ENCODE data around the gene CLIC1. TPM values are rescaled to one million over a fixed set of nuclear protein-coding genes. Genes with fewer than 3 reads are reported as not detected.
A peak's percentile ranks its signal among the peaks of the same experiment; 100 is the strongest.

Gene CLIC1
- total RNA-seq, 3 donors from 2014 or later = 266 to 325 (median 318) TPM

- peak within 1 kb of the TSS in 1 of 2 donors; percentile 33 for H3K27ac ChIP-seq
- no peaks in the 10 kb centered on the region for H3K9me3 ChIP-seq
- no peaks in the 10 kb centered on the region for H3K27me3 ChIP-seq
- no peak within 1 kb of the TSS for H3K4me3 ChIP-seq
- TF ChIP-seq, protein P1, sequence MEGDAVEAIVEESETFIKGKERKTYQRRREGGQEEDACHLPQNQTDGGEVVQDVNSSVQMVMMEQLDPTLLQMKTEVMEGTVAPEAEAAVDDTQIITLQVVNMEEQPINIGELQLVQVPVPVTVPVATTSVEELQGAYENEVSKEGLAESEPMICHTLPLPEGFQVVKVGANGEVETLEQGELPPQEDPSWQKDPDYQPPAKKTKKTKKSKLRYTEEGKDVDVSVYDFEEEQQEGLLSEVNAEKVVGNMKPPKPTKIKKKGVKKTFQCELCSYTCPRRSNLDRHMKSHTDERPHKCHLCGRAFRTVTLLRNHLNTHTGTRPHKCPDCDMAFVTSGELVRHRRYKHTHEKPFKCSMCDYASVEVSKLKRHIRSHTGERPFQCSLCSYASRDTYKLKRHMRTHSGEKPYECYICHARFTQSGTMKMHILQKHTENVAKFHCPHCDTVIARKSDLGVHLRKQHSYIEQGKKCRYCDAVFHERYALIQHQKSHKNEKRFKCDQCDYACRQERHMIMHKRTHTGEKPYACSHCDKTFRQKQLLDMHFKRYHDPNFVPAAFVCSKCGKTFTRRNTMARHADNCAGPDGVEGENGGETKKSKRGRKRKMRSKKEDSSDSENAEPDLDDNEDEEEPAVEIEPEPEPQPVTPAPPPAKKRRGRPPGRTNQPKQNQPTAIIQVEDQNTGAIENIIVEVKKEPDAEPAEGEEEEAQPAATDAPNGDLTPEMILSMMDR (IDR thresholded peaks at IDR 0.05) = no peak
- no peak for TF ChIP-seq POLR2AphosphoS5 (IDR thresholded peaks at IDR 0.05)
- TF ChIP-seq POLR2A (IDR thresholded peaks at IDR 0.05) = no peak
- DNase-seq (ENCODE audit: low spot score in 2 of 2) = no peak
- no peaks in the 10 kb centered on the region for H3K36me3 ChIP-seq
- intact Hi-C loops (cut with DNase I; ENCODE audit: low total_unique reads) = no loop called here
- peaks cover 3 to 6% of the 10 kb centered on the region in 2 donors for H3K4me1 ChIP-seq
These were observed 21.0 kb downstream of the CLIC1 start, which contains the start of gene LY6G6D for GRCh38 chr6:31715022-31715958. Gene LY6G6D, plus strand, starts transcription at chr6:31715348. Its CDS starts 8 bp downstream, at chr6:31715356.

DNA sequence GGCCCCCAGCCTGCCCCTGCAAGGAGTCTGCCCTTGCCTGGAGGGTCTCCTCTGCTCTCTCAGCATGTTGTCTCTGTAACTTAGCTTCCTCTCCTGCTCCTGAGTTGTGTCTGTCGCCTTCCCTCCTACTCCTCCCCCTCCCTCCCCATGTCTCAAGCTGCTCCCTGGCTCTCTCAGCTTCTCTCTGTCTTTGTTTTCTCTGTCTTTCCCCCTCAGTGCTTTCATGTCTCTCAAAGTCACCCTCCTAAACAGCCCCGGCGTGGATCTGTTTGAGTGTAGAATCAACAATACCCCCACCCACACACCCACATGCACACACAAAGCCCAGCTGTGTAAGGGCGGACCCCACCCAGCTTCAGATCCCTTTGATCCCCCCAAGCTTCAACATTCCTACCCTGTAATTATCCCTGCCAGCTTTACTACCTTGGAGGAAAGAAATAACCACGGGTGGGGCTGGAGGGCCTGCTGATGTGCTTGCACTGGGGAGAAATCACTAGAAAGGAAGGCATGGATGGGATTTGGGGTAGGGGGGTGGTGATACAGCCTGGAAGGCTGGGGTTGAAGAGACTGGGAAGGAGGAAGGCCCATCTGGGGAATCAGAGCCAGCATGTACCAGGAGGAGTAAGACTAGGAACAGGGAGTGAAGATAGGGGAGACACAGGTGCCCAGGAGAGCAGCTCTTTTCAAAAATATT lies 22.2 kb downstream of the CLIC1 start:
- no peaks in the 10 kb centered on the region for H3K36me3 ChIP-seq
- no peak overlapping the region for H3K27ac ChIP-seq
- intact Hi-C loops (cut with DNase I; ENCODE audit: low total_unique reads) = no loop called here
- no peak for TF ChIP-seq POLR2A (IDR thresholded peaks at IDR 0.05)
- TF ChIP-seq, protein P1 (IDR thresholded peaks at IDR 0.05) = no peak
- no peak for TF ChIP-seq POLR2AphosphoS5 (IDR thresholded peaks at IDR 0.05)
- H3K9me3 ChIP-seq = no peaks in the 10 kb centered on the region
- no peak overlapping the region for H3K4me3 ChIP-seq
- no peak for DNase-seq (ENCODE audit: low spot score in 2 of 2)
- peaks cover 3 to 6% of the 10 kb centered on the region in 2 donors for H3K4me1 ChIP-seq
- H3K27me3 ChIP-seq = no peaks in the 10 kb centered on the region

DNA sequence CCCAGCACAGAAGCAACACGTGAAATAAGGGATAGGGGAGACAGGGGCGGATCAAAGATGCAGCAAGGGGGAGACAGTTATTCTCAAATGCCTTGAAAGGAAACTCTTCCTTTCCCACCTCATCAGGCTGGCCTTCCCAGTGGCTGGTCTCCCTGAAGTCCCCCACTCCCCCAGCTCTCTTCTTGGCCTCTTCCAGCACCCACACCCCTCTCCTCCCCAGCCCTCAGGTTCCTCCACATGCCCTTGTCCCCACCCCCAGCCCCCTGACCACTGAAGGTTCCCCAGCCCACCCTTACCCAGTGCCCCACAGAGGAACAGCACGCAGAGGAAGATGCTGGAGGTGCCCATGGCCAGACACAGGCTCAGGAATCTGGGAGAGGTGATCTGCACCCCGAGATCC lies 22.9 kb downstream of the CLIC1 start:
- TF ChIP-seq POLR2AphosphoS5 (IDR thresholded peaks at IDR 0.05) (no peak), POLR2A (IDR thresholded peaks at IDR 0.05) (no peak)
- TF ChIP-seq, protein P1 (IDR thresholded peaks at IDR 0.05) = no peak
- H3K27ac ChIP-seq = no peak overlapping the region
- DNase-seq (ENCODE audit: low spot score in 2 of 2) = no peak

DNA sequence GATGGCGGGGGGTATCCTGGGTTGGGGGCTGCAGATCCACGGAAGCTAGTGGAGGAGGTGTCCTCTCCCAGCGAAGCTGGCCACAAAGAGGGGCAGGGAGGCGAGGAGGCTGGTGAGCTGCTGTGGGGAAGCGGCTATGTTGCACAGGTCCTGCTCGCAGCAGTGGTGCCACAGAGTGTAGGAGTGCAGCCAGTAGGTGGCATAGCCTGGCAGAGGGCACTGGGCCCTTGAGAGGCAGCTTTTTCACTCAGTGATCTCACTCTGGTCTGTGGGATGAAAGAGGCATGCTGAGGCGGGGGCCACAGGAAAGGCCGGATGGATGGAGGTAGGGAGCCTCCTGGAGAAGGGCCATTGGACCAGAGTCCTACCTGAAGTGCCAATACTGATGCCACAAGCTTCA lies 24.0 kb downstream of the CLIC1 start:
- H3K4me3 ChIP-seq = no peak overlapping the region
- no peaks in the 10 kb centered on the region for H3K4me1 ChIP-seq
- DNase-seq (ENCODE audit: low spot score in 2 of 2) = peak in 1 of 2 donors; percentile 37
- intact Hi-C loops (cut with DNase I; ENCODE audit: low total_unique reads) = no loop called here
- TF ChIP-seq POLR2AphosphoS5 (IDR thresholded peaks at IDR 0.05) = no peak
- TF ChIP-seq, protein P1 (IDR thresholded peaks at IDR 0.05) = peak in 2 of 3 donors; percentile 11 to 50
- no peaks in the 10 kb centered on the region for H3K36me3 ChIP-seq
- H3K9me3 ChIP-seq = no peaks in the 10 kb centered on the region
- H3K27me3 ChIP-seq = no peaks in the 10 kb centered on the region
- no peak overlapping the region for H3K27ac ChIP-seq

More for the DNA sequence above, 22.9 kb downstream of the CLIC1 start:
- H3K9me3 ChIP-seq = no peaks in the 10 kb centered on the region
- intact Hi-C loops (cut with DNase I; ENCODE audit: low total_unique reads) = no loop called here
- no peaks in the 10 kb centered on the region for H3K36me3 ChIP-seq
- H3K27me3 ChIP-seq = no peaks in the 10 kb centered on the region
- peaks cover 3 to 6% of the 10 kb centered on the region in 2 donors for H3K4me1 ChIP-seq
- no peak overlapping the region for H3K4me3 ChIP-seq

GRCh38 chr6:31711233-31711632 lies 25.1 kb downstream of the CLIC1 start:
- TF ChIP-seq POLR2AphosphoS5 (IDR thresholded peaks at IDR 0.05) (no peak), POLR2A (IDR thresholded peaks at IDR 0.05) (no peak)
- TF ChIP-seq, protein P1 (IDR thresholded peaks at IDR 0.05) = no peak

More at GRCh38 chr6:31711233-31711632, 25.1 kb downstream of the CLIC1 start:
- no peak for DNase-seq (ENCODE audit: low spot score in 2 of 2)
- intact Hi-C loops (cut with DNase I; ENCODE audit: low total_unique reads) = no loop called here
- Histone ChIP-seq H3K9me3 (no peaks in the 10 kb centered on the region), H3K27me3 (no peaks in the 10 kb centered on the region), H3K4me3 (no peak overlapping the region), H3K4me1 (no peaks in the 10 kb centered on the region), H3K36me3 (no peaks in the 10 kb centered on the region), H3K27ac (no peak overlapping the region)

All from breast epithelium (tissue), 4 donors.